Hepatocyte (in vitro differentiated cells): Measurements from ENCODE around the gene GASK1B.

Experiments used
- EZH2 ChIP-seq: fragments of 200-600 bp; sonication (generic); IDR thresholded peaks from 2 replicates; pipeline ENCODE4 v1.6.1; 2016; ENCODE audit warnings: antibody characterized with exemption, mild to moderate bottlenecking, borderline replicate concordance
- EZH2phosphoT487 ChIP-seq: fragments of 200-600 bp; sonication (generic); IDR thresholded peaks from one replicate; pipeline ENCODE4 v1.6.1; 2018; ENCODE audit warnings: antibody characterized with exemption, mild to moderate bottlenecking, low read depth, moderate library complexity; ENCODE audit not compliant: unreplicated experiment, severe bottlenecking
- TF ChIP-seq, protein P1 (sequence below): fragments of 200-600 bp; sonication (generic); IDR thresholded peaks from 2 replicates; pipeline ENCODE4 v1.5.1; 2016; ENCODE audit warnings: antibody characterized with exemption, mild to moderate bottlenecking; ENCODE audit not compliant: poor library complexity

DNA sequence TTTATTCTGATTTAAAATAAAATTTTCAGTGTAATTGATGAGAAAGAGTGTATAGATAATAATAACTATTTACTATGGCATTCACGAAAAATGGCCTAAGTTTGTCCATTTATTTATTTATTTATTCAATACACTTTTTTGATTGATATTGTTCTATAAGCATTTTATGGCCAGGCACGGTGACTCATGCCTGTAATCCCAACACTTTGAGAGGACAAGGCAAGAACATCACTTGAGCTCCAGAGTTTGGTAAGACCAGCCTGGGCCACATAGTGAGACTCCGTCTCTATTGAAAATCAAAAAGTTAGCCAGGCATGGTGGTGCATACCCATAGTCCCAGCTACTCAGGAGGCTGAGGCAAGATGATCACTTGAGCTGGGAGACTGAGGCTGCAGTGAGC lies 25.7 kb downstream of the GASK1B start:
- TF ChIP-seq, protein P1, sequence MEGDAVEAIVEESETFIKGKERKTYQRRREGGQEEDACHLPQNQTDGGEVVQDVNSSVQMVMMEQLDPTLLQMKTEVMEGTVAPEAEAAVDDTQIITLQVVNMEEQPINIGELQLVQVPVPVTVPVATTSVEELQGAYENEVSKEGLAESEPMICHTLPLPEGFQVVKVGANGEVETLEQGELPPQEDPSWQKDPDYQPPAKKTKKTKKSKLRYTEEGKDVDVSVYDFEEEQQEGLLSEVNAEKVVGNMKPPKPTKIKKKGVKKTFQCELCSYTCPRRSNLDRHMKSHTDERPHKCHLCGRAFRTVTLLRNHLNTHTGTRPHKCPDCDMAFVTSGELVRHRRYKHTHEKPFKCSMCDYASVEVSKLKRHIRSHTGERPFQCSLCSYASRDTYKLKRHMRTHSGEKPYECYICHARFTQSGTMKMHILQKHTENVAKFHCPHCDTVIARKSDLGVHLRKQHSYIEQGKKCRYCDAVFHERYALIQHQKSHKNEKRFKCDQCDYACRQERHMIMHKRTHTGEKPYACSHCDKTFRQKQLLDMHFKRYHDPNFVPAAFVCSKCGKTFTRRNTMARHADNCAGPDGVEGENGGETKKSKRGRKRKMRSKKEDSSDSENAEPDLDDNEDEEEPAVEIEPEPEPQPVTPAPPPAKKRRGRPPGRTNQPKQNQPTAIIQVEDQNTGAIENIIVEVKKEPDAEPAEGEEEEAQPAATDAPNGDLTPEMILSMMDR, result no peak
- TF ChIP-seq EZH2phosphoT487, result no peak
- TF ChIP-seq EZH2, result no peak
